Limb (tissue), 2 donors: ENCODE measurements around the gene NUP155.
A peak's percentile ranks its signal among the peaks of the same experiment; 100 is the strongest.
"Not testable (repeated sequence)": the region's sequence is repeated elsewhere in the genome, so short reads cannot be mapped to it uniquely, and the experiment has no call there.

Experiments
- DNase-seq, 2 donors: peaks; one replicate each; pipeline ENCODE4 v3.0.0-alpha.2; 2016; ENCODE audit errors: extremely low spot score in 2 of 2

NUP155 gene

DNA sequence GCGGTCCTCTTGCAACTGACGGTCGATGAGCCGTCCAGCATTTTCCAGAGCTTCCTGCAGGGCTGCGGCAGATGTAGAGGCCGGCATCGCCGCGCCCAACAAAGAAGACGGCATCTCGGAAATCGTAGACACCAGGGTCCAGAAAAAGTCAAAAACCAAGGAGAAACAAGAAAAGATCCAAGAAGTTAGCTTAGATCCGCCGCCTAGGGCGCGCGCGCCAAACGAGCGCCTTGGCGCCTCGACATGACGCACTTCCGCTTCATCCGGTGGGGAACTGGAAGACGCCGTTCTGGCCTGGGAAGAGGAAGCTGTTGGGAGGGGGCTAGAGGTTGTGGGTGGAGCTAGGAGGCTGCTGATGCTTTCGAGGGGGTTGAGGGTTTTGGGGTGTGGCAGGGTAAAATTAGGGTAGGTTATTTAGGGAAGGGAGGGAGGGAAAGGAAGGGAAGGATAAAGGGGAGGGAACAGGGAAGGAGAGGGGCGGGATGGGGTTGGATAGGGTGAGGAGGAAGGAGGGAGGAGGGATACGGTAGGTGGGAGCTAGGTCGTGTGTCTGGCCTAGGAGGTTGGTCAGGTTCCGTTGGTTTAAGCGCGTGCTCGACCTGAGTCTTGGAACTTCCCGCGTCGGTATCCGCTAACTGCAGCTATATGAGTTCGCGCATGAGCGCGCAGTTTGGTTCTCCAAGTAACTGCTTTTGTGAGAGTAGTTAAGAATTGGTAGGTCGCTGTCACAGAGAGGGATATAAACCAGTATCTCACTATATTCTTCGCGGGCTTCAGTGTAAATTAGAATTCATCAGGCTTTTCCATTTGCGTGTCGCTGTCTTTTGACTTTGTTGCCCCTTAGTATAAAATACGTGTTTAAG, at the start of gene NUP155:
Gene NUP155, minus strand, starts transcription at position 243 of the 863 bp plus-strand sequence. Its CDS starts 129 bp downstream, at position 114.
- peak; percentile 93 to 97 for DNase-seq

DNA sequence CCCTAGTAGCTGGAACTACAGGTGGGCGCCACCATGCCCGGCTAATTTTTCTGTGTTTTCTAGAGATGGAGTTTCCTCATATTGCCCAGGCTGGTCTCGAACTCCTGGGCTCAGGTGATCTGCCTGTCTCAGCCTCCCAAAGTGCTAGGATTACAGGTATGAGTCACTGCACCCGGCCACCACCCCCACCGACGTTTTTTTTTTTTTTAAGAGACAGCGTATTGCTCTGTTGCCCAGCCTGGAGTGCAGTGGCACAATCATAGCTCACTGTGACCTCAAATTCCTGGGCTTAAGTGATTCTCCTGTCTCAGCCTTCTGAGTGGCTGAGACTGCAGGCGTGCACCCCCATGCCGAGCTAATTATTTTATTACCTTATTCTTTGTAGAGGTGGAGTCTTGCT, 46.4 kb upstream of the NUP155 start:
- no peak for DNase-seq

DNA sequence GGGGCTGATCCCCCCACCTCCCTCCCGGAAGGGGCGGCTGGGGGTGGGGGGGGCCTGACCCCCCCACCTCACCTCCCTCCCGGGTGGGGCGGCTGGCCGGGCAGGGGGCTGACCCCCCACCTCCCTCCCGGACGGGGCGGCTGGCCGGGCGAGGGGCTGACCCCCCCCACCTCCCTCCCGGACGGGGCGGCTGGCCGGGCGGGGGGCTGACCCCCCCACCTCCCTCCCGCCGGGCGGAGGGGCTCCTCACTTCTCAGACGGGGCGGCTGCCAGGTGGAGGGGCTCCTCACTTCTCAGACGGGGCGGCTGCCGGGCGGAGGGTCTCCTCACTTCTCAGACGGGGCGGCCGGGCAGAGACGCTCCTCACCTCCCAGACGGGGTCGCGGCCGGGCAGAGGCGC, 44.5 kb upstream of the NUP155 start:
- DNase-seq: not testable (repeated sequence)

GRCh38 chr5:37412515-37412914, 41.6 kb upstream of the NUP155 start:
- no peak for DNase-seq

GRCh38 chr5:37400501-37400900, 29.6 kb upstream of the NUP155 start:
- DNase-seq: no peak

GRCh38 chr5:37396352-37396751, 25.4 kb upstream of the NUP155 start:
- DNase-seq: no peak

DNA sequence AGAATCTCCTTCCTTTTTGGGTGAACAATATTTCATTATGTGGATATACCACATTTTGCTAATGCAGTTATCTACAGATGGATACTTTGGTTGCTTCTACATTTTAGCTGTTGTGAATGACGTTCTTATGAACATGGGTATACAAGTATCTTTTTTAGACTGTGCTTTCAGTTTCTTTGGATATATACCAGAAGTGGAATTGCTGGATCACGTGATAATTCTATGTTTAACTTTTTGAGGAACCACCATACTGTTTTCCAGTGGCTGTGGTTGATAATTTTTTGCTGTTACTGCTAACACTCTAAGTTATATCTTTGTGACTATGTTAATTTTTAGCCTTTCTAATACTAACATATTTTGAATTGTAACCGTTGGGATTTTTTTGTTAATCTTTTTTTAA, 20.7 kb upstream of the NUP155 start:
- DNase-seq: no peak

DNA sequence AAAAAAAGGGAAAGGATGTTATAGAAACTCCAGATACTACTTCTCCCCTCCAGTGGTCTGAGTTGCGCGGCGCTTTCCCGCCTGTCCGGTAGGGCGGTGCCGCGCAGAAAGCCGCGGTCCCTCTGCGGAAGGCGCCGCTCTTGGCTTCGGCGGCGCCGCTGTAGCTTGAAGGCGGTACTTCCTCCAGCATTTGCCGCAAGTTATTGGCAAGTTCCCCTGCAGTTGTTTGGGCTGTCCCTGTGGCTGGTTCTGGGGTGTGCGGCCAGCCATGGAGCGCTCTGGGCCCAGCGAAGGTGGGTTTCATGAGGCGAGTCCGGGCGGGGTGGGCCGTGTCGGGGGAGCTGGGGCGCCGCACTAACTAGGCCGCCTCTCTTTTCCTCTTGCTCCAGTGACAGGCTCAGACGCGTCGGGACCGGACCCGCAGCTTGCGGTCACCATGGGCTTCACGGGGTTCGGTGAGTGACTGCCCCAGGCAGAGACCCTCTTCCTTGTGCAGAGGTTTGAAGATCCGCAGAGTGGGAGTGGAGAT, 8.3 kb upstream of the NUP155 start, which contains the start of gene WDR70:
Gene WDR70, plus strand, starts transcription at position 219 of the 529 bp plus-strand sequence. Its CDS starts 50 bp downstream, at position 269.
- DNase-seq: peak; percentile 88

DNA sequence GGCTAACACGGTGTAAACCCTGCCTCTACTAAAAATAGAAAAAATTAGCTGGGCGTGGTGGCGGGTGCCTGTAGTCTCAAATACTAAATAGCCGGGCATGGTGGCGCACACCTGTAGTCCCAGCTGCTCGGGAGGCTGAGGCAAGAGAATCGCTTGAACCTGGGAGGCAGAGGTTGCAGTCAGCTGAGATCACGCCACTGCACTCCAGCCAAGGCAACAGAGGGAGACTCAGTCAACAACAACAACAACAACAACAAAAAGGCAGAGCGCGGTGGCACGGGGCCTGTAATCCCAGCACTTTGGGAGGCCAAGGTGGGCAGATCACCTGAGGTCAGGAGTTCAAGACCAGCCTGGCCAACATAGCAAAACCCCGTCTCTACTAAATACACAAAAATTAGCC, 7.2 kb upstream of the NUP155 start:
- DNase-seq: not testable (repeated sequence)

- no peak for DNase-seq
Measured at GRCh38 chr5:37375091-37375490, 4.2 kb upstream of the NUP155 start.

DNA sequence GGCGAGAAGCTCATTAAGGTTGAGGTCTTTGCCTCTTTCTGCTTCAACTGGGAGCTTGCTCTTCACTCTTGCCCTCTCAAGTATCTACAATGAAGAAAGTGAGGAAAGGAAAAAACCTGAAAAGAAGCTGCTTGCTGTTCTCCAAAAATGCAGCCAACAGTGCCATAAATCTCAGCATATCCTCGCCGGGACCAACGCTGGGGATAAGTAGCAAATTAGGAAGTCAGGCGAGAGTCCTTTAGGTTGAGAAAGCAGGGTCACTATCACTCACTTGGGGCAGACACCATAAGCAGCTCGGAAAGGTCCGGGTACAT, 399 bp downstream of the NUP155 start:
- no peak for DNase-seq

DNA sequence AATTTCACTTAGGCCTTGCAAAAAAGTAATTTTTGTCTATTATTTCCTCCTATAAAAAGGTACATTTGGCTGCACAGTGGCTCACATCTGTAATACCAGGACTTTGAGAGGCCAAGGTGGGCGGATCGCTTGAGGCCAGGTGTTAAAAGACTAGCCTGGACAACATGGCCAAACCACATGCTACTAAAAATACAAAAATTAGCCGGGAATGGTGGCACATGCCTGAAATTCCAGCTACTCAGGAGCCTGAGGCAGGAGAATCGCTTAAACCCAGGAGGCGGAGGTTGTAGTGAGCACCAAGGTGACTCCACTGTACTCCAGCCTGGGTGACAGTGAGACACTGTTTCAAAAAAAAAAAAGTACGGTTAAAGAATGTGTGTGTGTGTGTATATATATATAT, 15.7 kb downstream of the NUP155 start:
- DNase-seq: no peak

GRCh38 chr5:37342741-37343140, 28.2 kb downstream of the NUP155 start:
- not testable (repeated sequence) for DNase-seq

DNA sequence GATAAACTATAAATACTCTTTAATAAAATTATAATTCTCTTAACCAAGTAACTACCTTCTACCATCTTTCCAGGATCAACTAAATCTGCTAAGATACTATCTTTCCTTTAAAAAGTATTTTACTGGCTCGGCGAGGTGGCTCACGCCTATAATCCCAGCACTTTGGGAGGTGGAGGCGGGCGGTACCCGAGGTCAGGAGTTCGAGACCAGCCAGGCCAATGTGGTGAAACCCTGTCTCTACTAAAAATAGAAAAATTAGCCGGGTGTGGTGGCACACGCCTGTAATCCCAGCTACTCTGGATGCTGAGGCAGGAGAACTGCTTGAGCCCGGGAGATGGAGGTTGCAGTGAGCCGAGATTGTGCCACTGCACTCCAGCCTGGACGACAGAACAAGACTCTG, 36.2 kb downstream of the NUP155 start:
- not testable (repeated sequence) for DNase-seq

GRCh38 chr5:37326536-37326935, 44.4 kb downstream of the NUP155 start:
- DNase-seq: no peak

- DNase-seq: no peak
Measured at GRCh38 chr5:37323607-37324006, 47.3 kb downstream of the NUP155 start.

DNA sequence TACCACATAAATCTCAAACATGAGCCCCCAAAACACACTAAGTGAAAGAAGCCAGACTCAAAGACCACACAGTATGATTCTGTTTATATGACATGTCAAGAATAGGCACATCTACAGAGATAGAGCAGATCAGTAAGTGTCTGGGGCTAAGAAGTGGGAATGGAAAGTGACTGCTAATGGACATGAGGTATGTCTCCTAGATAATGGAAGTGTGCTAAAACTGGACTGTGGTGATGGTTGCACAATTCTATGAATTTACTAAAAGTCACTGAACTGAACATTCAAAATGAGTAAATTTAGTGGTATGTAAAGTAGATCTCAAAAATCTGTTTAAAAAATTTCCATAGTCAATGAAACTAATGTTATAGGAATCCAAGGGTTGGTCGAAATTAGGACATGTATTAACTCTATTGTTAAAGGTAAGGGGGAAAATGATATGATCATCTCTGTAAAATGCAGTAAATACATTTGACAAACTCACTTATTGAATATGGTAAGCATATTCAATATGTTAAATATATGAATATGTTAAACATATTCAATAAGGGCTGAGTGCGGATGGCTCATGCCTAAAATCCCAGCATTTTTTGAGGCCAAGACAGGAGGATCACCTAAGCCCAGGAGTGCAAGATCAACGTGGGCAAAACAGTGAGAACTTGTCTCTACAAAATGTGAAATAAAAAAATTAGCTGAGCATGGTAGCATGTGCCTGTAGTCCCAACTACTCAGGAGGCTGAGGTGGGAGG, 51.7 kb downstream of the NUP155 start:
- DNase-seq: no peak

DNA sequence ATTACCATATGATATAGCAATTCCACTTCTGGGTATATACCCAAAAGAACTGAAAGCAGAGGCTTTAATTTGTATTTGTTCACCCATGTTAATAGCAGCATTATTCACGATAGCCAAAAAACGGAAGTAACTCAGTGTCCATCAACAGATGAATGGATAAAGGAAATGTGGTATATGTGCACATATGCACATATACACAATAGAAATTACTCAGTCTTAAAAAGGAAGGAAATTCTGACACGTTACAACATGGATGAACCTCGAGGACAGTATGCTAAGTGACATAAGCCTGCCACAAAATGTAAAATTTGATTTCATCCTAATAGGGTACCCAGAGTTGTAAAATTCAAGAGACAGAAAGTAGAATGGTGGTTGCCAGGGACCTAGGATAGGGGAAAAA, 54.9 kb downstream of the NUP155 start:
- no peak for DNase-seq

- DNase-seq: no peak
Measured at GRCh38 chr5:37310360-37310759, 60.5 kb downstream of the NUP155 start.

DNA sequence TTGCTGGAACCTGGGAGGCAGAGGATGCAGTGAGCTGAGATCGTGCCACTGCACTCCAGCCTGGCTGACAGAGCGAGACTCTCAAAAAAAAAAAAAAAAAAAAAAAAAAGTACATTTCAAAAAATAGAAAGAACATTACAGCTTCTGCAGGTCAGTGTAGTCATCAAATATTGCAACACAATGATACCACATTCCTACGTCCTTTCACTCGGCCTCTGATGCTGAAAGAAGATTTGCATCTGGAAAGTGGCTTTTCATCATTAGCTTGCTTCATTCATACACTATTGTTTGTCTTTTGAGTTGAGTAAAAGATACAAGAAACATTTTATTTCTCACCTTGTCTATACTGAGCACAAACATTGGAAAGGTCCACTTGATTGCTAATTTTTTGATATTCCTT, 62.1 kb downstream of the NUP155 start:
- no peak for DNase-seq

DNA sequence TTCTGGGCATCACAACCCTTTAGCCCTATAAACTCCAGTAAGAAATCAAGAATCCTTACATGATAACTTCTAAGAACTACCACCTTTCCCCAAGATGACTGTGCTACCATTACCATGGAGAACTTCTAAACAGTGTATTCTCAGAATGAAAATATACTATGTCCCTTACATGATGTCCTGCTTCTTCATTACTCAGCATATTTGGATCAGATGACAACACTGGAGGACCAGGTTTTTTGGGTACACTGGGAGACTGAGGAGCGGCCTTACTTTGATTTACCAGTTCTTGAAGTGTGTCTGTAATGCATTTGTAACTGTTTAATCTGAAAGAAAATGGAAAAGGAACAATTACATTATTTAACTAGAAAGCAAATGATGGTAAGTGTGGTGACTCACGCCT, 66.0 kb downstream of the NUP155 start:
- no peak for DNase-seq

DNA sequence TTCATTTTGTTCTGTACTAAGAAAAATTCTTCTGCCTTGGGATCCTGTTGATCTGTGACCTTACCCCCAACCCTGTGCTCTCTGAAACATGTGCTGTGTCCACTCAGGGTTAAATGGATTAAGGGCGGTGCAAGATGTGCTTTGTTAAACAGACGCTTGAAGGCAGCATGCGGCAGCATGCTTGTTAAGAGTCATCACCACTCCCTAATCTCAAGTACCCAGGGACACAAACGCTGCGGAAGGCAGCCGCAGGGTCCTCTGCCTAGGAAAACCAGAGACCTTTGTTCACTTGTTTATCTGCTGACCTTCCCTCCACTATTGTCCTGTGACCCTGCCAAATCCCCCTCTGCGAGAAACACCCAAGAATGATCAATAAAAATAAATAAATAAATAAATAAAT, 74.6 kb downstream of the NUP155 start:
- DNase-seq: not testable (repeated sequence)
